Nephron (organoid): ENCODE results near the gene ATG13.
A peak's percentile ranks its signal among the peaks of the same experiment; 100 is the strongest.
"Not testable (repeated sequence)": the region's sequence is repeated elsewhere in the genome, so short reads cannot be mapped to it uniquely, and the experiment has no call there.

ENCODE experiments used
- H3K27ac Mint-ChIP-seq, 3 experiments: 2 replicates each; pipeline ENCODE4 v1.8.0; 2020; ENCODE audit warnings: mixed read lengths in 3 of 3, mild to moderate bottlenecking in 2 of 3, moderate library complexity in 1 of 3
- H3K27me3 Mint-ChIP-seq: 2 replicates; pipeline ENCODE4 v1.8.0; 2021; ENCODE audit warnings: low read depth, mild to moderate bottlenecking, moderate library complexity, mixed read lengths
- H3K36me3 Mint-ChIP-seq: 2 replicates; pipeline ENCODE4 v1.8.0; 2020; ENCODE audit warnings: low read depth, mixed read lengths
- H3K4me1 Mint-ChIP-seq: 2 replicates; pipeline ENCODE4 v1.8.0; 2020; ENCODE audit warnings: mixed read lengths
- H3K4me3 Mint-ChIP-seq, 3 experiments: 2 replicates each; pipeline ENCODE4 v1.8.0; 2020; ENCODE audit warnings: mild to moderate bottlenecking in 3 of 3, mixed read lengths in 3 of 3, moderate library complexity in 2 of 3
- H3K9me3 Mint-ChIP-seq: 2 replicates; pipeline ENCODE4 v1.8.0; 2020; ENCODE audit warnings: mixed read lengths
- TF ChIP-seq, protein P1 (sequence below), 3 experiments: fragments of 200-600 bp; sonication (generic); IDR thresholded peaks; one replicate each; pipeline ENCODE4 v1.5.0; 2021; ENCODE audit warnings: antibody characterized with exemption in 3 of 3; ENCODE audit not compliant: unreplicated experiment in 3 of 3

The ATG13 gene

DNA sequence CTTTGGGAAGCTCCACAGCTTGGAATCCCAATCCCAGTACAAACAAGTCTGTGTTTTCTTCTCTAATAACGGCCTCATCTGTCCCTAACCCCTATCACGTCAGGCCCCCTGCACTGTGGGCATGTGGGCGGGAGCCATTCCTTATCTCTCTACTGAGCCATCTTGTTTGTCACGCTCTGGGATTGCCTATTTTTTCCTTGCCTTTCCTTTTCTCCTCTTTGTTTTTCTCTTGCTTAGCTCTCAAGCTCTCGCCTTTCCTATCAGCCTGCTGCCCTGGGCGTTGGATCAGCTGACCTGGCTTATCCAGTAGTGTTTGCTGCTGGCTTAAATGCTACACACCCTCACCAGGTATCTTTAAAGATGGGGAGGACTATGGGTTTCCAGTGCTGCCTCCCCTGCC, 47.3 kb downstream of the ATG13 start:
- Mint-ChIP-seq H3K27me3 (no peaks in the 10 kb centered on the region), H3K27ac (peak overlapping the region in 1 of 3 experiments; percentile 8), H3K9me3 (no peaks in the 10 kb centered on the region), H3K4me1 (peaks cover 30% of the 10 kb centered on the region), H3K4me3 (no peak overlapping the region), H3K36me3 (peaks cover 69% of the 10 kb centered on the region)
- TF ChIP-seq, protein P1, sequence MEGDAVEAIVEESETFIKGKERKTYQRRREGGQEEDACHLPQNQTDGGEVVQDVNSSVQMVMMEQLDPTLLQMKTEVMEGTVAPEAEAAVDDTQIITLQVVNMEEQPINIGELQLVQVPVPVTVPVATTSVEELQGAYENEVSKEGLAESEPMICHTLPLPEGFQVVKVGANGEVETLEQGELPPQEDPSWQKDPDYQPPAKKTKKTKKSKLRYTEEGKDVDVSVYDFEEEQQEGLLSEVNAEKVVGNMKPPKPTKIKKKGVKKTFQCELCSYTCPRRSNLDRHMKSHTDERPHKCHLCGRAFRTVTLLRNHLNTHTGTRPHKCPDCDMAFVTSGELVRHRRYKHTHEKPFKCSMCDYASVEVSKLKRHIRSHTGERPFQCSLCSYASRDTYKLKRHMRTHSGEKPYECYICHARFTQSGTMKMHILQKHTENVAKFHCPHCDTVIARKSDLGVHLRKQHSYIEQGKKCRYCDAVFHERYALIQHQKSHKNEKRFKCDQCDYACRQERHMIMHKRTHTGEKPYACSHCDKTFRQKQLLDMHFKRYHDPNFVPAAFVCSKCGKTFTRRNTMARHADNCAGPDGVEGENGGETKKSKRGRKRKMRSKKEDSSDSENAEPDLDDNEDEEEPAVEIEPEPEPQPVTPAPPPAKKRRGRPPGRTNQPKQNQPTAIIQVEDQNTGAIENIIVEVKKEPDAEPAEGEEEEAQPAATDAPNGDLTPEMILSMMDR (IDR thresholded peaks at IDR 0.05; ENCODE audit: unreplicated experiment in 3 of 3): no peak

GRCh38 chr11:46665356-46665755, 48.0 kb downstream of the ATG13 start:
- Mint-ChIP-seq H3K27me3 (no peaks in the 10 kb centered on the region), H3K4me1 (peaks cover 33% of the 10 kb centered on the region), H3K36me3 (peaks cover 65% of the 10 kb centered on the region), H3K4me3 (no peak overlapping the region), H3K27ac (no peak overlapping the region), H3K9me3 (no peaks in the 10 kb centered on the region)
- TF ChIP-seq, protein P1 (IDR thresholded peaks at IDR 0.05; ENCODE audit: unreplicated experiment in 3 of 3): no peak

DNA sequence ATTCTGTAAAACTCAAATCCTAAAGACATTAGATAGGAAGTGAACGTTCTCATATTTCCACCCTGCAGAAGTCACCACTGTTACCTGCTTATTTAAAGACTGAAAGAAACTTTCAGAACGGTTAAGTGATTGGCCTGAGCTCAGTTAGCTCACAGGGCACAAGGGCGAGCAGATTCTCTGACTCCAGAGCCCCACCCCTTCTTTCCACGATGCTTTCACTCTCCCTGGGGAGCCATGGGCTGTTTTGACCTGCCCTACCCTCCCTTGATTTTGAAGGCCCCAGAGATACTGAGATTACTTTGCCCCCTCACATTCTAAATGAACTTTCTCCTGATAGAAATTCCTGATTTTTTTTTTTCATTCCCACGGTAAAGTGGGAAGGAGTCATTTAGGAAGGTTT, 49.2 kb downstream of the ATG13 start:
- peaks cover 71% of the 10 kb centered on the region for H3K36me3 Mint-ChIP-seq
- TF ChIP-seq, protein P1 (IDR thresholded peaks at IDR 0.05; ENCODE audit: unreplicated experiment in 3 of 3): no peak
- peak overlapping the region; percentile 83 to 91 (median 86) for H3K27ac Mint-ChIP-seq
- no peaks in the 10 kb centered on the region for H3K27me3 Mint-ChIP-seq
- H3K9me3 Mint-ChIP-seq: no peaks in the 10 kb centered on the region
- H3K4me1 Mint-ChIP-seq: peaks cover 33% of the 10 kb centered on the region
- peak overlapping the region; percentile 8 to 62 (median 13) for H3K4me3 Mint-ChIP-seq

DNA sequence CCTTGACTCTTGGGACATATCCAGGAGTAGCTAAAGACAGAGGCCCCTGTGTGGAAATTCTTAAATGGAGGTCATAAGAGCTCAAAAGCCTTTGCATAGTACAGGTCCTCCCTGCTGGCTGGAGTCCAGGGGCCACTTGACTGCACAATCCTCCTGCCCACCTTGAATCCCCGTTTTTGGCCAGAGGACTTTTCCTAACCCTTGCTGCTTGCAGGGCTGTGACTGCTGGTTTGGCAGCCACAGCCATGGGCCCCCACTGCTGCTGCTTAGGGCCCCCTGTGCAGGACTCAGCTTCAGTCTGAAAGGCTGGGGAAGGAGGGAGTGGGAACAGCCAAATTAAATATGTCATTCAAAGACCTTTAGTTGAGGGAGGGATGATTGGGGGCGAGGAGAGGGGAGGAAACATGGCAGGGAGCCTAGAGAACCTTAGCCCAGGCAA, 49.7 kb downstream of the ATG13 start:
- Mint-ChIP-seq H3K27ac (peak overlapping the region; percentile 83 to 91 (median 86)), H3K9me3 (no peaks in the 10 kb centered on the region), H3K4me1 (peaks cover 36% of the 10 kb centered on the region), H3K4me3 (peak overlapping the region; percentile 8 to 62 (median 15)), H3K27me3 (no peaks in the 10 kb centered on the region), H3K36me3 (peaks cover 73% of the 10 kb centered on the region)
- TF ChIP-seq, protein P1 (IDR thresholded peaks at IDR 0.05; ENCODE audit: unreplicated experiment in 3 of 3): no peak

DNA sequence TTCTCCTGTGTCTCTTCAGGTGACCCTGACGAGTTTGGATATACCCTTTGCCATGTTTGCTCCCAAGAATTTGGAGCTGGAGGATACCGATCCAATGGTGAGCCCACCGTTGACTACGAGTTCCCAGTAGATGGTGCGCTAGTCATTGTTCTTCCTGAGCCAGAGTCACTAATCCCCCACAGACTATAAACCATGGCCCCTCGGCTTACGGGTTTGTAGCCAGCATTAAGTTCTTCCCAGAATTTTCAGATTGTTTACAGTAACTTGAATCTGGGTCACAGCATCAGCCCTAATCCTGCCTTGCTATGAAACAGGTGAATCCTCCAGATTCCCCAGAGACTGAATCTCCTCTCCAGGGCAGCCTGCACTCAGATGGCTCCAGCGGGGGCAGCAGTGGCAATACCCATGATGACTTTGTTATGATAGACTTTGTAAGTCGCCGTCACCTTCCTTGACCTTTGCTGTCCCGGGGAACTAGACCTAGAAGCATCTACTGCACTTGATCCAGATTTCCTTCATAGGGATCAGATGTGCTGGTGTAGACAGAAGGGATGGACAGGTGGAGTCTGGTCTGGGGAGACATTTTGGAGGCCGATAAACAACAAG, 51.2 kb downstream of the ATG13 start:
- Mint-ChIP-seq H3K9me3 (no peaks in the 10 kb centered on the region), H3K4me1 (peaks cover 44% of the 10 kb centered on the region), H3K4me3 (no peak overlapping the region), H3K27me3 (no peaks in the 10 kb centered on the region), H3K27ac (peak overlapping the region in 1 of 3 experiments; percentile 40), H3K36me3 (peaks cover 75% of the 10 kb centered on the region)
- TF ChIP-seq, protein P1 (IDR thresholded peaks at IDR 0.05; ENCODE audit: unreplicated experiment in 3 of 3): no peak

DNA sequence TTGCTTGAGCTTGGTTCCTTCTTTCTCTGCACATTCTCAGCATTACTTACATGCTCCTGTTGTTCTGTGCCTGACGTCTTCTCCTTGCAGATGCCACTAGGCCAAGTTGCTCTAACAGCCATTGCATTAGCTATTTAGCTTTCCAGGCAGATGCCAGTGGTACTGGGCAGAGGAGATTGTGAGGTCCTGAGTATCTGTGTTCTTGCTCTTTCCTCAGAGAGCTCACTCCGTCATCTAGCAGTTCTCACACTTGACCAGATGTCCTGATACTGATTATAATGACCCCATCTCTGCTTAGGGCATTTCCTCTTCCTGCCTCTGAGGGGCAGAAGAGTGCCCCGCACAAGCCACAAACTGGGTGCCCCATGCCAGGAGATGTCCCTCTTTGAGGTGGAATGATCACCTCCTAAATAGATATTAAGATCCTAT, 52.4 kb downstream of the ATG13 start:
- Mint-ChIP-seq H3K4me3 (no peak overlapping the region), H3K27me3 (no peaks in the 10 kb centered on the region), H3K4me1 (peaks cover 48% of the 10 kb centered on the region), H3K36me3 (peaks cover 70% of the 10 kb centered on the region), H3K27ac (peak overlapping the region in 2 of 3 experiments; percentile 17 to 40), H3K9me3 (no peaks in the 10 kb centered on the region)
- TF ChIP-seq, protein P1 (IDR thresholded peaks at IDR 0.05; ENCODE audit: unreplicated experiment in 3 of 3): no peak

GRCh38 chr11:46670521-46670920, 53.2 kb downstream of the ATG13 start:
- Mint-ChIP-seq H3K4me1 (peaks cover 53% of the 10 kb centered on the region), H3K36me3 (peaks cover 68% of the 10 kb centered on the region)
- H3K27me3 Mint-ChIP-seq, H3K9me3 Mint-ChIP-seq, H3K27ac Mint-ChIP-seq, H3K4me3 Mint-ChIP-seq: not testable (repeated sequence)
